Occipital lobe (tissue), 3 donors: ENCODE data around the gene PLEKHA4. TPM values are rescaled to one million over a fixed set of nuclear protein-coding genes. Genes with fewer than 3 reads are reported as not detected.
"Not testable (repeated sequence)": the region's sequence is repeated elsewhere in the genome, so short reads cannot be mapped to it uniquely, and the experiment has no call there.

ENCODE experiments used
- DNase-seq: peaks from one replicate; lab custom pipeline; 2025; lab: John Stamatoyannopoulos, UW
- small RNA-seq: library from RNA; depleted of rRNA; stranded (forward); fragments of <200 nt; gene quantifications from one replicate; pipeline ENCODE3, GENCODE V24; 2014
- total RNA-seq: library from RNA; depleted of rRNA; stranded (reverse); fragments of >200 nt; gene quantifications from one replicate; pipeline ENCODE4 v1.2.3, GENCODE V29; 2014

The PLEKHA4 gene
- total RNA-seq, 1 donor from 2014 or later = 0.31 TPM

- no peak for DNase-seq
Observed at GRCh38 chr19:48799358-48800300, 68.8 kb downstream of the PLEKHA4 start.

- DNase-seq = no peak
Observed at GRCh38 chr19:48798937-48799336, 69.5 kb downstream of the PLEKHA4 start.

GRCh38 chr19:48797103-48797502 lies 71.3 kb downstream of the PLEKHA4 start:
- DNase-seq = no peak

GRCh38 chr19:48796298-48797083 lies 71.9 kb downstream of the PLEKHA4 start:
- DNase-seq = no peak

GRCh38 chr19:48795685-48796070 lies 72.7 kb downstream of the PLEKHA4 start:
- DNase-seq = no peak

- peak; percentile 92 for DNase-seq
Observed at GRCh38 chr19:48795055-48795684, 73.2 kb downstream of the PLEKHA4 start.

GRCh38 chr19:48794291-48794690 lies 74.1 kb downstream of the PLEKHA4 start:
- no peak for DNase-seq

GRCh38 chr19:48793271-48793670 lies 75.1 kb downstream of the PLEKHA4 start:
- no peak for DNase-seq

- not testable (repeated sequence) for DNase-seq
Observed at GRCh38 chr19:48787331-48787730, 81.1 kb downstream of the PLEKHA4 start.

Small RNA genes lying within 50 kb of the gene (small RNA-seq; reads per million reads assigned to genes)
- not detected for gene RNU6-317P

Other genes starting within 250 kb of the PLEKHA4 start
- gene RPL18, start 249.4 kb downstream of the PLEKHA4 start, total RNA-seq = 1,447 TPM
- 7.2 TPM for gene SPHK2, start 249.1 kb downstream of the PLEKHA4 start, total RNA-seq
- 4.8 TPM for gene DBP, start 231.2 kb downstream of the PLEKHA4 start, total RNA-seq
- 9.8 TPM for gene CA11, start 222.4 kb downstream of the PLEKHA4 start, total RNA-seq
- gene NTN5, start 195.6 kb downstream of the PLEKHA4 start, total RNA-seq = not detected
- gene FUT2, start 172.6 kb downstream of the PLEKHA4 start, total RNA-seq = not detected
- 0.62 TPM for gene MAMSTR, start 148.9 kb downstream of the PLEKHA4 start, total RNA-seq
- 3.3 TPM for gene RASIP1, start 128.0 kb downstream of the PLEKHA4 start, total RNA-seq
- 0.16 TPM for gene IZUMO1, start 121.7 kb downstream of the PLEKHA4 start, total RNA-seq
- 0.47 TPM for gene FUT1, start 116.0 kb downstream of the PLEKHA4 start, total RNA-seq
- gene FGF21, start 113.1 kb downstream of the PLEKHA4 start, total RNA-seq = not detected
- 12.5 TPM for gene BCAT2, start 57.6 kb downstream of the PLEKHA4 start, total RNA-seq
- gene HSD17B14, start 32.1 kb downstream of the PLEKHA4 start, total RNA-seq = 2.5 TPM
- 24.6 TPM for gene PPP1R15A, start 3.8 kb upstream of the PLEKHA4 start, total RNA-seq
- gene TULP2, start 30.1 kb upstream of the PLEKHA4 start, total RNA-seq = not detected
- gene NUCB1, start 31.7 kb upstream of the PLEKHA4 start, total RNA-seq = 42.6 TPM
- not detected for gene DHDH, start 65.1 kb upstream of the PLEKHA4 start, total RNA-seq
- 12.5 TPM for gene BAX, start 86.3 kb upstream of the PLEKHA4 start, total RNA-seq
- 677 TPM for gene FTL, start 96.7 kb upstream of the PLEKHA4 start, total RNA-seq
- 14.2 TPM for gene GYS1, start 124.7 kb upstream of the PLEKHA4 start, total RNA-seq
- gene RUVBL2, start 125.3 kb upstream of the PLEKHA4 start, total RNA-seq = 81.4 TPM
- not detected for gene LHB, start 148.5 kb upstream of the PLEKHA4 start, total RNA-seq
- gene CGB3, start 155.7 kb upstream of the PLEKHA4 start, total RNA-seq = not detected
- not detected for gene CGB2, start 163.3 kb upstream of the PLEKHA4 start, total RNA-seq
- gene CGB1, start 168.3 kb upstream of the PLEKHA4 start, total RNA-seq = not detected
- gene CGB5, start 175.2 kb upstream of the PLEKHA4 start, total RNA-seq = not detected
- gene CGB8, start 180.5 kb upstream of the PLEKHA4 start, total RNA-seq = not detected
- gene CGB7, start 189.1 kb upstream of the PLEKHA4 start, total RNA-seq = not detected
- not detected for gene NTF4, start 196.2 kb upstream of the PLEKHA4 start, total RNA-seq
- gene KCNA7, start 204.1 kb upstream of the PLEKHA4 start, total RNA-seq = under 0.01 TPM
- gene SNRNP70, start 216.8 kb upstream of the PLEKHA4 start, total RNA-seq = 112 TPM
- gene LIN7B, start 245.8 kb upstream of the PLEKHA4 start, total RNA-seq = 28.7 TPM